Measurements from ENCODE around the gene CTBP1.

DNA sequence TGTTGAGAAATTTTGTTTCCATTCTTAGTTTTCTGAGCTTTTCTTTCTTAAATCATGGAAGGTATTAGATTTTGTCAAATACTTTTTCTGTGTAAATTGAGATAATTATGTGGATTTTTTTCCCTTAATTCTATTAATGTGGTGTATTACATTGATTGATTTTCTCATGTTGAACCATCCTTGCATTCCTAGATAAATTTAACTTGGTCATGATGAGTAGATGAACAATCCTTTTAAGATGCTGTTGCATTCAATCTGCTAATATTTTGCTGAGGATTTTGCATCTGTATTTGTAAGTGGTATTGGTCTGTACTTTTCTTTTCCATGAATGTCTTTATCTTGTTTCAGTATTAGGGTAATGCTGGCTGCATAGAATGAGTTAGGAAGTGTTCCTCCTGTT is 20.3 kb upstream of the CTBP1 start:
- TF ChIP-seq, protein P1, sequence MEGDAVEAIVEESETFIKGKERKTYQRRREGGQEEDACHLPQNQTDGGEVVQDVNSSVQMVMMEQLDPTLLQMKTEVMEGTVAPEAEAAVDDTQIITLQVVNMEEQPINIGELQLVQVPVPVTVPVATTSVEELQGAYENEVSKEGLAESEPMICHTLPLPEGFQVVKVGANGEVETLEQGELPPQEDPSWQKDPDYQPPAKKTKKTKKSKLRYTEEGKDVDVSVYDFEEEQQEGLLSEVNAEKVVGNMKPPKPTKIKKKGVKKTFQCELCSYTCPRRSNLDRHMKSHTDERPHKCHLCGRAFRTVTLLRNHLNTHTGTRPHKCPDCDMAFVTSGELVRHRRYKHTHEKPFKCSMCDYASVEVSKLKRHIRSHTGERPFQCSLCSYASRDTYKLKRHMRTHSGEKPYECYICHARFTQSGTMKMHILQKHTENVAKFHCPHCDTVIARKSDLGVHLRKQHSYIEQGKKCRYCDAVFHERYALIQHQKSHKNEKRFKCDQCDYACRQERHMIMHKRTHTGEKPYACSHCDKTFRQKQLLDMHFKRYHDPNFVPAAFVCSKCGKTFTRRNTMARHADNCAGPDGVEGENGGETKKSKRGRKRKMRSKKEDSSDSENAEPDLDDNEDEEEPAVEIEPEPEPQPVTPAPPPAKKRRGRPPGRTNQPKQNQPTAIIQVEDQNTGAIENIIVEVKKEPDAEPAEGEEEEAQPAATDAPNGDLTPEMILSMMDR (optimal IDR thresholded peaks at IDR 0.05 in 1 of 3, IDR thresholded peaks at IDR 0.05 in 1 of 3, conservative IDR thresholded peaks at IDR 0.05 in 1 of 3; ENCODE audit: extremely low read depth in 1 of 3, insufficient read depth in 2 of 3, low read length in 3 of 3): no peak
- no peak for TF ChIP-seq EZH2 (IDR thresholded peaks at IDR 0.05; ENCODE audit: low read length)

Data from keratinocyte (primary cell).